HG03280 (cell line): ENCODE results near the gene CHMP2B.
"Not testable (repeated sequence)": the region's sequence is repeated elsewhere in the genome, so short reads cannot be mapped to it uniquely, and the experiment has no call there.

ENCODE experiments used
- ATAC-seq: cut with Tn5 transposase; IDR thresholded peaks from one replicate; pipeline ENCODE4 v1.9.1; 2021; ENCODE audit warnings: mild to moderate bottlenecking, moderate library complexity; ENCODE audit not compliant: unreplicated experiment

CHMP2B gene

DNA sequence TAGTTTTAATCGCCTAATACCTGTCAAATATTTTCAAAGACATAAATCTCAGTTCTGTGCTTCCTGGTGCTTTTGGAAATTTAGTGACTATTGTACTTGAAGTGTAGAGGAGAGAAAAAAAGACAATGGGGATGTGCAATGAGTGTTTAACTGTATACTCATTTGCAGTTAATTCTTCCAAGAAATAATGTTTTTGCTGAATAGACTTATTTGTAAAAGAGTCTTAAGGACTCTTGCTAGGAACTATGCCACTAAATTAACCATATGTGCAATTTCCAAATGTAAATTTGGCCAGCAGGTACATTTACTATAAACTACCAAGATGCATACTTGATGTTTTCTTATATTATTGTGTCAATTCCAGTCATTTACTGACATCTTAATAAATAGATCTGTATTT is 2.0 kb downstream of the CHMP2B start:
- ATAC-seq = no peak

- ATAC-seq = no peak
Measured at GRCh38 chr3:87233805-87234204, 6.7 kb downstream of the CHMP2B start.

DNA sequence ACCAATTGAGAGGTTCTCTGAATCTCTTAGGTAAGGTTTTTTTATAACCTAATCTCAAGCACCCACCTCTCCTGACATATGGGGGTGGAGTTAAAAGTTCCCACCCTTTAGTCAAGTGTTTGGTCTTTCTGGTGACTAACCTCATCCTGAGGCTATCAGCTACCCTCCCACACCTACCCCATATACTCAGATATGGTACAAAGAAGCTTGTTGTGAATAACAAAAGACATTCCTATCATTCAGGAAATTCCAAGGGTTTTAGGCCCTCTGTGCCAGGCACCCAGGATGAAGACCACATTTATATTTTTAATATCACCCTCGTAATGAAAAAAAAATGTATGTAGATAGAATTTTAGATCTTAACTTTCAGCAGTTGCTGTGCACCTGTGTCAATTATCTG is 9.0 kb downstream of the CHMP2B start:
- no peak for ATAC-seq

- ATAC-seq = no peak
Measured at GRCh38 chr3:87246662-87247429, 19.7 kb downstream of the CHMP2B start.

DNA sequence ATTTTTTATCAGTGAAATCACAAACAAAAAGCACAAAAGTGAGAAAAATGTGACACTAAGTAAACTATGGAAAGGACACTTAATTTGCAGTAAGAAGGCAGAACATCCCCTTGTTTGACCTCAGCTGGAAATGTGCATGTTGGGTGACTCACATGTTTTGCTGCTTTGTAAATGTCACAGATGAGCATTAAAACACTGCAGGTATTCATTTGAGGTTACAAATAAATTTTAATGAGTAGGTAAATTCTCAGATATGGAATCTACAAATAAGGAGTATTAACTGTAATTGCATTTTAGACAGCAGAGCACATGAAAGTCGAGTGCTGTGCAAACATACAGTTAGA is 20.3 kb downstream of the CHMP2B start:
- no peak for ATAC-seq

GRCh38 chr3:87248231-87248630 is 21.1 kb downstream of the CHMP2B start:
- not testable (repeated sequence) for ATAC-seq

- ATAC-seq = no peak
Measured at GRCh38 chr3:87248831-87249230, 21.7 kb downstream of the CHMP2B start.

DNA sequence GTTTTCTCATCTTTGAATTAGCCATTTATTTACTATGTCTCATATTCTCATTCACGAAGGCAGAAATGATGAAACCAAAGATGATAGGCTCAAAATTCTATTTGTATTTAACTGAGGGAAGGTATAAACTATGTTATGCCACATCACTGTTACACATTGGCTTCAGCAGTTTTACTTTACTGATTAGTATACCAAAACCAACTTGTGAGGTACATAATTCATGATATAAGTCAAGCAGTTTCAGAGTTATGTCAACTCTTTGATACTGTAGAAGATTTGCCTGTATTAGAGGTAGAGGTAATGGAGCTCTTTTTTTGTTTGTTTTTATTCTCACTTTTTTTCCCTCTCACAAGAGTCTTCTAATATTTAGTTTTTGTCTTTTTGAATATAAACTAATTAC is 22.9 kb downstream of the CHMP2B start:
- ATAC-seq = no peak

DNA sequence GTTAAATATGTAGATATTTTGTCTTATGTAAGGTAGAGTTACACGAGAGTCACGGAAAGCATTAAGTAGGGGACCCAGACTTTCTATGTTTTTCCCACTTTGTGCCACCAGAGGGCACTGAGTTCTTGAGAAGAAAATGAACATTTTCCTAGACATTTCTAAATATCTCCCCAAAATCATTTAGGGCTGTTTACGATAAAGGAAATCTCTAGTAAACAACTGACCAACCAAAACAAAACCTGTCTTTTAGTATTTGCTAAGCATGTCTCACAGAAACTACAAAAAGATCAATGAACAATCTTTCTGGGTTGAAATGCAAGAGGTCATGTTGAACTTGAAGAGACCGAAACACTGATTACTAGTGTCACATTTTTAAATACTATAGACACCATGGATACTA is 33.2 kb downstream of the CHMP2B start:
- peak; percentile 70 for ATAC-seq

DNA sequence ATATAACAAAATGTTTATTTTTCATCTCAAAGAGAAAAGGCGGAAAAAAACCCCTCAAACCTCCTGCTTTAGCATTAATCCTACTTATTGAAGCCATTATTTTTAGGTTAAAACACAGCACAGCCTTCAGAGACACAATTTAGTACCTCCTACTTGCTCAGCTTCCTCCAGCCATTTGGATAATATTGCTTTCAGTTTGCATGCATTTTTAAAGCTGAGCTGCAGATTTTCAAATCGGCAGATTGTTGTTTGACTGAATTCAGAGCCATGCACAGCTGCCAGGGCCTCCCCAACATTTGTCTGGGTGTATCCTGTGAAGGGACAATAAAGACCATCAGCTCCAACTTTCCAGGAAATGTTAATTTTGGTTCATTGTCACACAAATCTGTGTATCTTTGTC is 34.8 kb downstream of the CHMP2B start:
- ATAC-seq = no peak

GRCh38 chr3:87267953-87268645 is 41.0 kb downstream of the CHMP2B start:
- ATAC-seq = no peak

DNA sequence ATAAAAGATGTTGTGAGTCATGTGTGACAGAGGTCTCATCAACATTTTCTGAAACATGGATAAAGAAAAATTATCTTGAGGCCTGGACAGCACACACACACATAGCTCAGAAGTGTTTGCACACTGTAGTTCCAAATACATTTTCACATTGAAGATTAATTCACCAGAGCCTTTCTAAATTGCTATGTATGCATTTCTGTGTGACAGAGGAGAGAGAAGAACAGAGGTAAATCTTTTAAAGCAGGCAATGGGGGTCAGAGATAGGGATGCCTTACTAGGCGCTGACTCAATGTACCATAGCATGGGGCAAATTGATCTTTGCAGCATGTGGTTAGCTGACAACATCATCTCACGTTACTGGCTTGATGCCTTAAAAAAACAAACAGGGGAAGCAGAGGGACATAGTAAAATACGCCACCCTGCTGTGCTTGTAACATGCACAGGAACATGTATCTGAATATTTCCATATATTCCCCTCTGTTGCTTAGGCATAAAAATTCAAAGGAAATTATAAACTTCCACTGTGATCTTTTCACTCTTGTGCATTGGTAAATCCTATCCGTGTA is 41.6 kb downstream of the CHMP2B start:
- ATAC-seq = no peak

- ATAC-seq = no peak
Measured at GRCh38 chr3:87269723-87270122, 42.6 kb downstream of the CHMP2B start.

GRCh38 chr3:87270908-87271700 is 44.0 kb downstream of the CHMP2B start:
- no peak for ATAC-seq

- ATAC-seq = peak; percentile 74
Measured at GRCh38 chr3:87272718-87273341, 45.7 kb downstream of the CHMP2B start.

GRCh38 chr3:87276484-87276883 is 49.4 kb downstream of the CHMP2B start, which contains the start of gene POU1F1:
TSS of gene POU1F1 (minus strand) at chr3:87276584. CDS start at chr3:87276462, 122 bp downstream.
- ATAC-seq = no peak

- ATAC-seq = no peak
Measured at GRCh38 chr3:87287011-87287410, 59.9 kb downstream of the CHMP2B start.

GRCh38 chr3:87288446-87288845 is 61.3 kb downstream of the CHMP2B start:
- ATAC-seq = no peak

GRCh38 chr3:87298111-87298718 is 71.1 kb downstream of the CHMP2B start:
- ATAC-seq = peak; percentile 89

DNA sequence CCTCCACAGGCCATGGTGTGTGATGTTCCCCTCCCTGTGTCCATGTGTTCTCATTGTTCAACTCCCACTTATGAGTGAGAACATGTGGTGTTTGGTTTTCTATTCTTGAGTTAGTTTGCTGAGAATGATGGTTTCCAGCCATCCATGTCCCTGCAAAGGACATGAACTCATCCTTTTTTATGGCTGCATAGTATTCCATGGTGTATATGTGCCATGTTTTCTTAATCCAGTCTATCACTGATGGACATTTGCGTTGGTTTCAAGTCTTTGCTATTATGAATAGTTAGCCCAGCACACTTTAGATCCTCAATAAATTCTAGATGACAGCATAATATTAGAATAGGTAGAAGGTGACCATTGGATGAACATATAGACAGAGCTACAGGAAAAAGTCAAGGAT is 77.9 kb downstream of the CHMP2B start:
- ATAC-seq = not testable (repeated sequence)
